ENCODE measurements around the gene LITAF. TPM values are rescaled to one million over a fixed set of nuclear protein-coding genes. Genes with fewer than 3 reads are reported as not detected.

LITAF gene
- polyA plus RNA-seq, 4 donors = 86.2 to 133 (median 120) TPM

DNA sequence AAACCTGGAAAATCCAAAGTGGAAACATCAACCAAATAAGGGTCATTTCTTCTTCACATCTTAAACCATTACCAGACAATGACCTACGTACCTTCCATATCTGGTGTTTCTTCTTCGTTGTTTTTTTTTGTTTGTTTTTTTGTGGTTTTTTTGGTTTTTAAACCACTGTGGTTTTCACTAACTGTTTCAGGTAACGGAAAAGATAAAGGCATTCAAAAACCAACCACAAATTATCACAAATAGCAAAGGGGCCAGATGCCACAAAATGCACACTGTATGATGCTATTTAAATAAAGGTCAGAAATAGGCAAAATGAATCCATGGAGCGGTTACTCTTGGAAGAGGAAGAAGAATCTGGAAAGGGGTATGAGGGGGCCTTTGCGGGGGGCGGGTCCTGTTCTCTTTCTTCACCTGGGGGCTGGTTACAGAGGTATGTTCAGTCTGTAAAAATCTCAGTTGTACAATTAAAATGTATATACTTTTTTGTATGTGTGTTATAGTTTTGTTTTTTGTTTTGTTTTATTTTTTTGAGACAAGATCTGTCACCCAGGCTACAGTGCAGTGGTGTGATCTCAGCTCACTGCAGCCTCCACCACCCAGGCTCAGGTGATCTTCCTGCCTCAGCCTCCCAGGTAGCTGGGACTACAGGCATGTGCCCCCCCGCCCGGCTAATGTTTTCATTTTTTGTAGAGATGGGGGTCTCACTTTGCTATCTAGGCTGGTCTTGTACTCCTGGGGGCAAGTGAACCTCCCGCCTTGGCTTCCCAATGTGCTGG, 29.6 kb downstream of the LITAF start:
- no peak for DNase-seq (ENCODE audit: low read depth in 4 of 4, low spot score in 3 of 4)

DNA sequence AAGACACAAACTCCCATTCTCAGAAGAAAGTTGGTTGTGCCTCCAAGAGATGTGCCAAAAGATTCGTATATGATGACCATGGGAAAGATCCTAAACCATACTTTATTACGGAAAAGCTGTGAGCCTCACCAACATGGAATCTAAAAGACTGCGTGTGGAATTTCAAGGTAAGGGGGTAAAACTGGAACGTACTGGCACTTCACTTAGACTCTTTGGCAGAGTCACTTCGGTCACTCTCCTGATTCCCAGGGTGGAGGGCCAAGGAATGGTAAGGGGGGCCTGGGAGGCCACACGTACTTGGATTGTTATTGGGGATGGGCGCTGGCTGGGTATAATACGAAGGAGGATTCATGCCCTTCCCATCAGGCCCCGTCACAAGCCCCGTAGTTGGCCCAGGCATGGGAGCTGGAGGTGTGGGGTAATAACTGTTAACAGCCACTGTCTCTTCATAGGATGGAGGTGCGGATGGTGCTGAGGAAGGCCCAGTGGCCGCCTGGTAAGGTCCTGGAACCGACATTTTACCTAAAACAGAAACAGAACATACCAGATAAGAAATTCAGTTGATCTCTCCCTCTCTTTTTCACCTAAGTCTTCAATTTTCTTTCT, 30.4 kb downstream of the LITAF start:
- DNase-seq (ENCODE audit: low read depth in 4 of 4, low spot score in 3 of 4) = no peak

DNA sequence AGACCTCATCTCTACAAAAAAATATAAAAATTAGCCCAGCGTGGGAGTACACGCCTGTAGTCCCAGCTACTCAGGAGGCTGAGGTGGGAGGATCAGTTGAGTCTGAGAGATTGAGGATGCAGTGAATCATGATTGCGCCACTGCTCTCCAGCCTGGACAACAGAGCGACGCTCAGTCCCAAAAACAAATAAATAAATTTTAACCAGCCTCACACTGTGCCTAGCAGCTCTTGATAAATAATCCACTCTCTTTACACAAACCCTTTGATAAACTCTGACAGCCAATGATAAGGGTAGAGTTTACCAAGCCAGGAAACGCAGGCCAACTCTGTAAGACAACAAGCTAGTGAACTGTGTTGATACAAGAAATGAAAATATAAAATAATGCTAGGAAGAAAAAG, 32.7 kb downstream of the LITAF start:
- DNase-seq (ENCODE audit: low read depth in 4 of 4, low spot score in 3 of 4) = no peak

DNA sequence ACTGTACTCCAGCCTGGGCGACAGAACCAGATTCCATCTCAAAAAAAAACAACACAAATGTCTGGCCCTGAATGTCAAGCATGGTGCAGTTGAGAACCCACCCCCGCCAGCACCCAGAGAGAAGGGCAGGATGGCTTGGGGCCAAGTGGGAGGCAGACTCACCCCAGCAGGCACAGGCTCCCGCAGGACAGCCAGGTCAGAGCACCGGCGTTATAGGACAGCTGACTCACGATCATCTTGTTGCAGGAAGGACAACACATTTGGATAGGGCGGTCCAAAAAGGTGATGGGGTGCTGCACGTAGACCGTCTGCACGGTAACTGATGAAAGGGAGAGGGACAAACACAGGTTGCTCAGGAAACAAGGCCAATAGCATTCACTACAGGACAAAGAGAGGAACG, 33.3 kb downstream of the LITAF start:
- DNase-seq (ENCODE audit: low read depth in 4 of 4, low spot score in 3 of 4) = no peak

DNA sequence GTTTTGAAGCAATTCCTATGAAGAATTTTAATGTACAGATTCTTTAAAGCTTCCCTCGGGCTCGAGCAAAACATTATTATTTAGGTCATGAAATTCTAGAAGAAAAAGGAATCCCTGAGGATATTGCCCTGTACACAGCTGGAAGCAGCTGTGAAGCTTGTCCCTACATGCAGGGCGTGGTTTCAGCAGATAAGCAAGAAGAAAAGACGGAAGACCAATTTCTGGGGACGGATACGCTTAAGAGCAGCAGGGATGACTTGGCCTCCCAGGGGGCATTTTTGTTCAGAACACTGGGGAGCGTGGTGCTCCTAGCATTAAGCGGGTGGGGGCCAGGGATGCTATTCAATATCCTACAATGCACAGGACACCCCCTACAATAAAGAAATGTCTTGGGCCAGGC, 34.3 kb downstream of the LITAF start:
- no peak for DNase-seq (ENCODE audit: low read depth in 4 of 4, low spot score in 3 of 4)

DNA sequence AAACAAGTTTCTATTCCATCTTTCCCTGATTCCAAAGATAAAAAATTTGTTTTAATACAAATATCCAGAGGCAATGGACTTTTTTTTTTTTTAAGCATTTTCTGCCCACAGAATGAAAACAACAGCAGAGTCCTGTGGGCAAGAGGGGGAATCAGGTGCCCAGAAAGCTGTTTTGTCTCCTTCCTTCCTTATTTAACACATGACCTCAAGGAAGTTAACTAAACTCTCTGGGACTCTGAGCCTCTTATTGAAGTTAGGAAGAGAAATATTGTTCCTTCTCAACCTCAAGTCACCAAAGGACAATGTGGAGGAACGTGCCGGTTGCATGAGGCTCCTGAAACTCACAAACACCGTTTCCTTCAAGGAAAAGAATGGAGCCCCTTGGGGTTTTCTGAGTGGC, 34.9 kb downstream of the LITAF start:
- no peak for DNase-seq (ENCODE audit: low read depth in 4 of 4, low spot score in 3 of 4)

DNA sequence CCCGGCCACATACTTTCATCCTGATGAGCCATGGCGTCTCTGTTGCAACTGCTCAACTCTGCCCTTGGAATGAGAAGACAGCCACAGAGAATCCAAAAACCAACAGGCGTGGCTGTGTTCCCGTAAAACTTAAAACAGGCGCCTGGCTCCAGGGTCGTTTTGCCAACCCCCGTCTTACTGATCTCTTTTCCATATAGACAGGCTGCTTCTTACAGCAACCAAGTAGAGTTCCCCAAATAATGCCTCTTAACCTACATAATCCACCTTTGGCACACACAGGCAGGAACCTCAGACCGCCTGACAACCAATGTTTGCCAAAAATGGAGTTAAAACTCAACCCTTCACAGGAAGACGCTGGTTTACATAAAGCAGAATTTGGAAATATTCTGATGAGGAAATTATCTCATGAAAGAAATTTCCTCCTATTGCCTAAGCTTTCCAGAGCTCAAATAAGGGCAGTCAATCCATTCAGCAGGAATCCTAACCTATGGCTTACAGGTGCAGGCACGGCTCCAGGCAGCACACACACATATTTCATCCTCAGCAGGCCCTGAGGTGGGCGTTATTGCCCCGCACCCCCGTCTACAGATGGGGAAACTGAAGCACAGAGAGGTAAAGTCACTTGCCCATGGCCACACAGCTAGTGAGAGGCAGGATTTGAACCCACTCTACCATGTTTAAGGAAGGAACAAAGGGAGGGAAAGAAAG, 35.8 kb downstream of the LITAF start:
- no peak for DNase-seq (ENCODE audit: low read depth in 4 of 4, low spot score in 3 of 4)

DNA sequence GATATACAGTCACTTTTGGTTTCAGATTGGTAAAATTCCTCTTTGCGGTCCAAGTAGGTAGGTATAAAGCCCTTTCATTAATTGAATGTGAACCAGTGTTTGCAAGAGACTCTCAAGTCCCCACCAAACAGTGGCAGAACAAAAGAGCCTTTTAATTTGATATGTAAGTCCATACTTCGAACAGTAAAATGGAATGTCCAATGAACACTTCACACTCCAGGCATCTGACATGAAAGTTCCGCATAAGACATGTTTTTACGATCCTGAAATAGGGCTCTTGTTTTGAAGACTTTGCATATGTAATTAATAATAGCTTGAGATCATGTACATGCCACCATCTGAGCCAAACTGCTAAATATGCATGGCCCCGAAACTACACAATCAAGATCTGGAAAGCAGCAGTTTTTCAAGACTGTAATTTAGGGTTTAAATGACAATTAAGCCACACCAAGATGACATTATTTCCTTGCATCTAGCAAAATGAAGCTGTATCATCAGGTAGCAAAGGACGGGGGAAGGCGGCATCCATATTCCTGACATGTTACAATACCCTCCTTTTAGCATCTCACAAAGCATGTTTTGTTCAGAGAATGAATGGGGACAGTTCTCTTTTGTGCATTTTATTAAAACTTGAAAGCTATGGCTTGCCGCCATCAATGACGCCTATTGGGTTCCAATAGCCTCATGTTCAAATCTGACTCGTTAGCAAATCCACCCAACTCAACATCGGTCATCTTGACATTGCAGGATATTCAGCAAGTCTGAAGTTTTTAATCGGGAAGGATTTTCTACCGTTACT, 39.4 kb downstream of the LITAF start:
- DNase-seq (ENCODE audit: low read depth in 4 of 4, low spot score in 3 of 4) = no peak

DNA sequence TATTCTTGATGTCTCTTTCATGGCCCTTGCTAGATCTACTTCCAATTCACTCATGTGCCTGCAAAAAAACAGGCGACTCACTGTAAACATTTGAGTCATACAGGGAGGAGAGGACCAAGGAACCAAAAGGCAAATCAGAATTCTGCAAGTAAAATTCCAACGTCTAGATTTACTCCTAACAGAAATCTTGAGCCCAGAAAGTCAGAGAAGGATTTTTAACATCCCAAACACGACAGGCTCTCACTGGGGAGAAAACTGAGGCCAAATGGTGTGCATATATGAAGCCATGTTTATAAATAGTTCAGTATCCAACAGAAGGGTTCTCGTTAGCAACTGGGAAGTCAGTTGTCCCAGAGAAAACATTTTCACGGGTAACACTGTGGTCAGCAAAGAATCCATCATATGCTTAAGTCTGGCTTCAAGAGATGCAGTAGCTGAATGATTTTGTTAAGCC, 40.1 kb downstream of the LITAF start:
- DNase-seq (ENCODE audit: low read depth in 4 of 4, low spot score in 3 of 4) = no peak

DNA sequence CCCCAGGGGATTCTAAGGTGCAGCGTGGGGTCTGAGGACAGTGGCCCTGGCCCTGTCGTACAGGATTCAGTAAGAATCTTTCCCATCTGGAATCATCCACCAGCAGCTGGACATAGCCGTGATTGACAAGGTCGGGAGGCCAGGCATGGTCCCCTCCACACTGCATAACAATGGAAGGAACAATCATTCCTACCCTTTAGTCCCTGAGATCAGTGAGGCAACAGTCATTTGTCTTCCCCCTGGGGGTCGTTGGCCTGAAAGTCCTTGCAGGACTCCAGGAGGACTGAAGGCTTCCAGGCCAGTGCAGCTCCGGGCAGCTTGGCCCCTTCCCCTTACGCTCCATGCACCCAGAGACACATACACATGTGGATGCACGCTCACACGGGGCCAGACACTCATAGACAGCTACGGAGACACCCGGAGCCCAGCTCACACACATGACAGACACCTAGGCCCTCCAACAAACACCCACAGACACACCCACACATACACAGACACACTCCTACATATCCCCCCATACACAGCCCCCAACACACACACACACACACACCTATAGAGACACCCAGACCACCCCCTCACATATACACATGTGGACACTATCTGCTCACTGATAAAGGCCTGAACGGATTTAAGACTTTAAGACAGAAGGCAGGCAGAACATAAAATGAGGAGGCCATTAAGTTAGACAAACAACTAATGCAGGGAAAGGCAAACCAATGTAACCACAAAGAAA, 42.9 kb downstream of the LITAF start:
- no peak for DNase-seq (ENCODE audit: low read depth in 4 of 4, low spot score in 3 of 4)

DNA sequence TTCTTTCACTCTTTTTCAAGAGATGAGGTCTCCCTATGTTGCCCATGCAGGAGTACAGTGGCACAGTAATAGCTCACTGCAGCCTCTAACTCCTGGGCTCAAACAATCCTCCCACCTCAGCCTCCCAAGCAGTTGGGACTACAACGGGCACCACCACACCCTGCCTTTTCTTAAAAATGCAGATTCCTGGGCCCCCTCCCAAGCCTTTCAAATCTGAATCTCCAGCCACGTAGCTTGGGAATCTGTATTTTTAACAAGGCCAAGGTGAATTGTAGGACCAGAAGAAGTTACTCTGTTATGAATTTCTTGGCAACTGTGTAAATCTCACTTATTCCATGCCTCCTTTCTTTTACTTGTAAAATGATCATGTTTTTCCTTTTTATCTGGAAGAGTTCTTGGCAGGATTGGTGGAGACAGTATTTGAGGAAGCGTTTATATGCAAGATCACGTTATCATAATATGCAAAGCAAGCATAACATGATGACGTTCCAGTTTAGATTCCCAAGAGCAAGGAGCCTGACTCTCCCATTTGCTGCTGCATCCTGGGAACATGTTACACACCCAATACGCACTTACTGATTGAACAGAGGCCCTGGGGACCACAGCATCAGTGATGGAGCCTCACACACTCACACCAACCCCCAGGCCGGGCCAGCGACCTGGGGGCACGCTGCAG, 44.5 kb downstream of the LITAF start:
- DNase-seq (ENCODE audit: low read depth in 4 of 4, low spot score in 3 of 4) = no peak

DNA sequence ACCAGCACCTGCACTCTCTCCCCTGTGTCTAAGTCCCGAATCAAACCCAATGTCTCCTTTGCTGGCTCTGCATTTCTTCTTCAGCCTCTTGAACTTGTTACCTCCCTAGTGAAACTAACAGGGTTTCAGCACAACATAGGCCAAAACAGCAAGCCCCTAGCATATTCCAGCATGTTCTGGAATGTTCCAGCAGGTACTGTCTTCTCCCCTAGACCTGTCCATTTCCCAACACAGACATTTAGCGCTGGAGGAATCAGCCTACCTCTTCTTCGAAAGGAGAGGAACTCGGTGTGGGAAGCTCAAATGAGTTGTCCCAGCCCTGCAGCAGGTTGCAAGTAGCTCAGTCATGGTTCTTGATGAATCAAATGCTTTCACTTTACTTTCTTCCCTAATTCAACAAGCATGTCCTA, 47.1 kb downstream of the LITAF start:
- DNase-seq (ENCODE audit: low read depth in 4 of 4, low spot score in 3 of 4) = no peak

DNA sequence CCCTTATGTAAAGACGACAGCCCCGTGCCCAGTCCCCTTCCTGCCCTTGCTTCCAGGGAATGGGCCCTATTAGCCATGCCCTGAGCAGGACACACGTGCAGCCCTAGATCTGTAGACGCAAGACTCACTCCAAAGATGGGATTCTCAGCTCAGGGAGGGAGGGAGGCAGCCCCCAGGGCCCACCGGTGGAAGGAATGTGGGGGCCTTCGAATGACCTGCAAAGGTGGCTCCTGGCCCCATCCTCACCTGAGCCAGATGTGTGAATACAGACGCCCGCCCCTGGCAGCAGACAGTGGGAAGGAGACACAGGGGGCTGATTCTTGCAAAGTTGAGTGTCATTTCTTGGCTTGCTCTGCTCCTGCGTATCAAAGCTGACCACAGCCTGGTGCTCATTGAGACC, 47.8 kb downstream of the LITAF start:
- DNase-seq (ENCODE audit: low read depth in 4 of 4, low spot score in 3 of 4) = no peak

DNA sequence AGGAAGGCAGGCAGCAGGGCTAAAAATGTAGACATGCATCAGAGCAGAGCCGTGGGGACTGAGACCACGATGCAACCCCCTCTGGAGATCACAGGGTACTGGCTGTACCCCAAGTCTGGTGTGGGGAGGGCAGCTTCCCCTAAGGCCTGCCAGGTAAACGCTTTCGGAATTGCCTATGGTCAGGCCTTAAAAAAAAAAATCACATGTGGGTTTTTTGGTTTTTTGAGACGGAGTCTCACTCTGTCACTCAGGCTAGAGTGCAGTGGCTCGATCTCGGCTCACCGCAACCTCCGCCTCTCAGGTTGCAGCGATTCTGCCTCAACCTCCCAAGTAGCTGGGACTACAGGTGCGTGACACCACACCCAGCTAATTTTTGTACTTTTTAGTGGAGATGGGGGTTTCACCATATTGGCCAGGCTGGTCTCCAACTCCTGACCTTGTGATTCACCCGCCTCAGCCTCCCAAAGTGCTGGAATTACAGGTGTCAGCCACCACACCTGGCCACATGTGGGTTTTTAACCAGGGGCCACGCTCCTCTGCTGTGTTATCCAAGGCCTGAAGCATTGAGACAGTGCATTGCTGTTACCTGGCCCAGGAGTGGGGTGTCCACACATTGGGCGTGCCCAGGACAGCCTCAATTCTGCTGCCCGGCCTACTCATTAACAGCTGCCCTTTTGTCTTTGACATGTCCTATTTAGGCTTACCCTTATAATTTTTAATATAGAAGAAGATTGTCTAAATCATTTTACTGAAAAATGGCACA, 50.4 kb downstream of the LITAF start:
- no peak for DNase-seq (ENCODE audit: low read depth in 4 of 4, low spot score in 3 of 4)

DNA sequence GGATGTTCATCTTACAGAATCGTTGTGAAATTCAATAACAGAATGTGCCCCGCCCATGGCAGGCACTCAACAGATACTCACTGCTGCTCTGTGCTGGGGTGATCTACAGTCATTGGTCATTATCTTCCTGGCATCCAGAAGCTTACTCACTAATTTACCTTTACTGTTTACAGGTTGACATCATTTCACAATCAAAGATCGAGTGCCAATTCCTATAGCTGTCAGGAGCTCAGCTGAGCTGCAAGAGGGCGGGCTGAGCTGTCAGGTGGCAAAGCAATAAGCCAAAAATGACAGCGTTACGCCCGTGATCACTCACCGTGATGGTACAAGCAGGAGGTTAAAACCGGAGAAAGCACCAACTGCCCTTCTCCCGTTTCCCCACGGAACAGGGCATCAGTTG, 51.2 kb downstream of the LITAF start:
- DNase-seq (ENCODE audit: low read depth in 4 of 4, low spot score in 3 of 4) = no peak

DNA sequence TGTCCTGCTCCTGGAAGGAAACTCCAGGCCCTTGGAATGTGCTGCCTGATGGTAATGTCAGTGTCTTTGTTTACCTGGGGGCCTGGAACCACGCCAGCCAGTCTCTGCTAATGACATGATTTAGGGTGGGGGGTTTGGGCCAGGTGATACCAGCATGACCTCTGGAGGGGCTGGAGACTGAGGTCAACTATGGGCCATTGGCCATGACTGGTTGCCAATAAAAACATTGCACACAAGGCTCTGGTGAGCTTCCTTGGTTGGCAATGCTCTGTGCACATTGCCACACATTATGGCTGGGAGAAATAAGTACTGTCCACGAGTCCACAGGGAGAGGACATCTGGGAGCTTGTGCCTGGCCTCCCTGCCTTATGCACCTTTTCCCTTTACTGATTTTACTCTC, 52.5 kb downstream of the LITAF start:
- DNase-seq (ENCODE audit: low read depth in 4 of 4, low spot score in 3 of 4) = no peak

DNA sequence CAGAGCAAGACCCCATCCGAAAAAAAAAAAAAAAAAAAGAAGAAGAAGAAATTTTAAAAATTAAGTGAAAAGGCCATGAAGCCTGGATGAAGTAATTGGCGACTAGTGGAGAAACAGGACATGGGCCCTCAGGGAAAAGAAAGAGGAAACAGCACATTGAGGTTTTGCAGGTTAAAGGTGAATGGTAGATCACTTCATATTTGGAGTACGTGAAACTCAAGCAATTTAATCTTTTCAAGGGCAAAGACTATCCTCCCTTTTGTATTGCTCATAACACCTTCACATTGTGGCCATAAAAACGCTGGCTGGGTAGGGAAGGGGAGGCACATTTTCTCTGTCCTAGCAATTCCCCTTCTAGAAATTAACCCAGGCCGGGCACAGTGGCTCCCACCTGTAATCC, 53.1 kb downstream of the LITAF start:
- no peak for DNase-seq (ENCODE audit: low read depth in 4 of 4, low spot score in 3 of 4)

DNA sequence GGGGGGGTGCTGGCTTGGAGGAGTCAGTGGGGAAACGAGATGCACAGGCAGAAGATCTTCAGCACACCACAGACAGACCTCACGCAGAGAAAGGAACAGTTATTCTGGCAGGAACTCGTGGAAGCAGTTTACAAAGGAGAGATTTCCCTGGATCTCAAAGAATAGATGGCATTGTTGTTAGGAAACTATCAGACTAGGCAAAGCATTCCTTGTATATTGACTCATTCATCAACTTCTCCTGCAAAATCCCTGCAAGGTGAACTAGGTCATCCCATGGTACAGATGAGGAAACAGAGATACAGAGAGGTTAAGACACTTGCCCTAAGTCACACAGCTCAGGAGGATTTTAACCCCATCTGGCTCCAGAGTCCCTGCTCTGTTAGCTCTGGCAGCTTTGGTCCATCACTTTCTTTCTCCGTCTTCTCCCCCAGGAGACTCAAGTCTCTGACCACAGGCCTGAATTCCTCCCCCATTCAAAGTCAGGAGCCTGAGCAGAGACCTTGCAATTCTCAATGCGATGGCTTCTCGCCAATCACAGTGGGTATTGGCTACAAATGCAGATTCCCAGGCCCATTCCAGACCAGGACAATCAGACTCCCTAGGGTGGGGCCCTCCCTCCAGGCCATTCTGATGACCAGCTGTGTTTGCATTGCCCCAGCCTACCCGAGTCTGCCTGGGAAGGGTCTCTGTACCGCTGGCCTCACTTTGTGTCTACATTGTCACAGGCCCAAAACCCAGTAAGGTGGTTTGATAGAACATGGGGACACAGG, 56.4 kb downstream of the LITAF start:
- no peak for DNase-seq (ENCODE audit: low read depth in 4 of 4, low spot score in 3 of 4)

Data from left renal pelvis (tissue), 4 donors.